Fibroblast of lung (primary cell): ENCODE data around the gene ZNF594. TPM values are rescaled to one million over a fixed set of nuclear protein-coding genes. Genes with fewer than 3 reads are reported as not detected.
A peak's percentile ranks its signal among the peaks of the same experiment; 100 is the strongest.
"Not testable (repeated sequence)": the region's sequence is repeated elsewhere in the genome, so short reads cannot be mapped to it uniquely, and the experiment has no call there.

Source experiments
- DNase-seq, 2 donors: peaks; one replicate each; pipeline versions ENCODE4 v3.0.0 to v3.0.0-alpha.2; 2010; ENCODE audit warnings: low read depth in 2 of 2
- H2AFZ ChIP-seq: 2 replicates; pipeline ENCODE4 v1.5.1; 2012; ENCODE audit warnings: low read length, control low read depth, inconsistent platforms
- H3K27ac ChIP-seq: 2 replicates; pipeline ENCODE4 v1.5.1; 2011; ENCODE audit warnings: low read length, control low read depth; ENCODE audit not compliant: insufficient read depth
- H3K27me3 ChIP-seq: 2 replicates; pipeline ENCODE4 v1.5.1; 2011; ENCODE audit warnings: mild to moderate bottlenecking, low read length; ENCODE audit not compliant: control insufficient read depth, insufficient read depth
- H3K36me3 ChIP-seq: 2 replicates; pipeline ENCODE4 v1.5.1; 2011; ENCODE audit warnings: low read length; ENCODE audit not compliant: control insufficient read depth, insufficient read depth
- H3K4me1 ChIP-seq: 2 replicates; pipeline ENCODE4 v1.5.1; 2011; ENCODE audit warnings: low read length; ENCODE audit not compliant: control insufficient read depth, insufficient read depth; ENCODE audit errors: extremely low read depth
- H3K4me2 ChIP-seq: 2 replicates; pipeline ENCODE4 v1.5.1; 2011; ENCODE audit warnings: low read length, control low read depth; ENCODE audit not compliant: insufficient read depth; ENCODE audit errors: extremely low read depth
- H3K4me3 ChIP-seq, 4 experiments: fragments of 200-600 bp in 1 of 4; sonication (generic) in 1 of 4; replicated peaks in 1 of 4; 2 replicates each; pipeline ENCODE4 v1.5.1; 2011 to 2016; ENCODE audit warnings: low read length in 4 of 4, low read depth in 3 of 4, mild to moderate bottlenecking in 3 of 4, control low read depth in 2 of 4, inconsistent platforms in 1 of 4, mixed read lengths in 1 of 4; ENCODE audit not compliant: insufficient read depth in 1 of 4; ENCODE audit errors: control extremely low read depth in 1 of 4
- H3K79me2 ChIP-seq: 2 replicates; pipeline ENCODE4 v1.5.1; 2012; ENCODE audit warnings: mild to moderate bottlenecking, low read length, inconsistent platforms; ENCODE audit not compliant: control insufficient read depth, insufficient read depth
- H3K9ac ChIP-seq: 2 replicates; pipeline ENCODE4 v1.5.1; 2011; ENCODE audit warnings: mild to moderate bottlenecking, low read length, control low read depth; ENCODE audit not compliant: insufficient read depth
- H3K9me3 ChIP-seq: 2 replicates; pipeline ENCODE4 v1.5.1; 2012; ENCODE audit warnings: low read depth, low read length; ENCODE audit not compliant: control insufficient read depth, insufficient read depth
- H4K20me1 ChIP-seq: 2 replicates; pipeline ENCODE4 v1.5.1; 2011; ENCODE audit warnings: low read length; ENCODE audit not compliant: control insufficient read depth, insufficient read depth; ENCODE audit errors: extremely low read depth
- CTCF ChIP-seq, 2 donors: IDR thresholded peaks in 1 of 2; conservative IDR thresholded peaks in 1 of 2; 1 replicate in 1 of 2; 2 replicates in 1 of 2; pipeline ENCODE4 v1.5.1; 2011 to 2012; ENCODE audit warnings: low read length in 2 of 2, control low read depth in 1 of 2, inconsistent platforms in 1 of 2, low read depth in 1 of 2, mild to moderate bottlenecking in 1 of 2
- EZH2 ChIP-seq: IDR thresholded peaks from 2 replicates; pipeline ENCODE4 v1.5.1; 2012; ENCODE audit warnings: low read length, control low read depth, mild to moderate bottlenecking; ENCODE audit errors: missing control alignments
- polyA minus RNA-seq: library from RNA; depleted of rRNA, polyadenylated mRNA; stranded (reverse); fragments of >200 nt; gene quantifications from 2 replicates; pipeline ENCODE4 v1.2.3, GENCODE V29; 2011; ENCODE audit warnings: low replicate concordance
- polyA plus RNA-seq, 2 donors: library from polyadenylated mRNA; depleted of rRNA in 1 of 2; stranded (reverse) in 1 of 2; unstranded in 1 of 2; fragments of >200 nt; gene quantifications; 2 replicates each; pipeline ENCODE4 v1.2.1, GENCODE V29; 2011 to 2012; ENCODE audit warnings: missing spikeins in 1 of 2
- total RNA-seq: library from RNA; depleted of rRNA; stranded (reverse); fragments of >200 nt; gene quantifications from 2 replicates; pipeline ENCODE4 v1.2.1, GENCODE V29; 2014

ZNF594 gene
- total RNA-seq: 7.7 and 8.3 TPM in 2 replicates
- 1.7 and 2.9 TPM in 2 replicates for polyA plus RNA-seq
- 1.3 and 2.6 TPM in 2 replicates for polyA plus RNA-seq (2012)
- polyA minus RNA-seq: 0.63 and 0.74 TPM in 2 replicates

DNA sequence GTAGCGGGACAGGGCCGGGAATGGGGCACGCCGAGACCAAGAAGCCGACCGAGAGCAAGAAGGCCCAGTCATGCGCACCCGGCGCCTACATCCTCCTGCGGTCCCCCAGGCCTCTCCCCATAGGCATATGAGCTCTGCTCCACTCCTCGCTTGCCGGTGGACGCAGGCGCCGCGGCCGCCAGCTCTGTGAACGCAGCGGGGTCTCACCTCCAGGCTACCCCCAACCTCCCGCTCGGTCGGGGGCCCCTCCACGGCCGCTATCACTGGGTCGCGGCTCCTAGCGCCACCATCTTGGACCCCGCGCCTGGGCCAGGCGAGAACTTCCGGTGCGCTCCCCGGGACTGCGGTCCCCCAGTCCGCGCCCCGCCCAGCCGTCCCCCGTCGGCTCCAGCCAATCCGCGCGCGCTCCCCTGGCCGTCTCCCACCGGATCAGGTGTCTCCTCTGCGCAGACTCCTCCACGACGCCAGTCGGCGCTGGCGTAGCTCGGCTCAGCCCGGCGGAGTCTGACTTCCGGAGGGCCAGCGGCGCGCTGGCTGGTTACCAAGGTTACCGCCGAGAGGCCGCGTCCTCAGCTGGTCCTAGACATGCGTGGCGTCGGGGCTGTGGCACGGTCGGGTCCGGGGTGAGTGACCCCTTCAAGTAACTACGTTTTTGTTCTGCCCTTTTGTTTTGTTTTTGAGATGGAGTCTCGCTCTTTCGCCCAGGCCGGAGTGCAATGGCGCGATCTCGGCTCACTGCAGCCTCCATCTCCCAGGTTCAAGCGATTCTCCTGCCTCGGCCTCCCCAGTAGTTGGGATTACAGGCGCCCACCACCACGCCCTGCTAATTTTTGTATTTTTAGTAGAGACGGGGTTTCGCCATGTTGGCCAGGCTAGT, at the start of gene ZNF594:
TSS of gene ZNF594 (minus strand) at position 328 of the 877 bp plus-strand sequence. CDS start 7,612 bp downstream, outside the sequence.
- no peaks in the 10 kb centered on the region for H3K9me3 ChIP-seq
- TF ChIP-seq CTCF (conservative IDR thresholded peaks at IDR 0.05 in 1 of 2, IDR thresholded peaks at IDR 0.05 in 1 of 2; ENCODE audit: low read depth in 1 of 2, low read length in 2 of 2): peak; percentile 58 to 63
- no peak for TF ChIP-seq EZH2

DNA sequence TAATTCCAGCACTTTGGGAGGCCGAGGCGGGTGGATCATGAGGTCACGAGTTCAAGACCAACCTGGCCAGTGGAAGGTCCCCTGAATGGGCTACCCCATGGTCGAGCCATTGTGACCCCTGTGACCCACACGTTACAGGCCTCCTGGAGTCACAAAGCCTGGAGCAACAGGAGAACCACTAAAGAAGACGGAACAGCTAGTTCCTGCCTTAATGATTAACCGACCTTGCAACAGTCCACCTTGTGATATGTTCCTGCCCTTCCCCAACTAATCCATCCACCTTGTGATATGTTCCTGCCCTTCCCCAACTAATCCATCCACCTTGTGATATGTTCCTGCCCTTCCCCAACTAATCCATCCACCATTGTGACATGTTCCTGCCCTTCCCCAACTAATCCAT, 48.1 kb upstream of the ZNF594 start:
- not testable (repeated sequence) for H2AFZ ChIP-seq, H3K36me3 ChIP-seq, H3K4me2 ChIP-seq, H3K4me3 ChIP-seq, H3K9ac ChIP-seq, H3K27ac ChIP-seq, H3K4me1 ChIP-seq, H3K27me3 ChIP-seq, H3K79me2 ChIP-seq, H3K9me3 ChIP-seq, DNase-seq, H4K20me1 ChIP-seq

More for the DNA sequence above, at the start of gene ZNF594:
- Histone ChIP-seq H2AFZ (peak within 1 kb of the TSS; percentile 92), H3K4me2 (peak within 1 kb of the TSS; percentile 93), H3K9ac (peak within 1 kb of the TSS; percentile 95), H3K4me1 (peaks cover 2% of the 10 kb centered on the region), H3K27ac (peak within 1 kb of the TSS; percentile 83), H3K79me2 (peaks cover 4% of the 10 kb centered on the region), H3K4me3 (peak within 1 kb of the TSS; percentile 85 to 97 (median 91)), H3K27me3 (no peaks in the 10 kb centered on the region), H3K36me3 (no peaks in the 10 kb centered on the region), H4K20me1 (no peaks in the 10 kb centered on the region)
- DNase-seq: peak; percentile 96

GRCh38 chr17:5238333-5238732, 46.7 kb upstream of the ZNF594 start:
- Histone ChIP-seq H3K79me2 (no peaks in the 10 kb centered on the region), H3K36me3 (no peaks in the 10 kb centered on the region), H3K27me3 (no peaks in the 10 kb centered on the region), H3K4me3 (no peak overlapping the region), H3K4me1 (no peaks in the 10 kb centered on the region), H4K20me1 (no peaks in the 10 kb centered on the region), H3K4me2 (no peak overlapping the region), H3K9ac (no peak overlapping the region), H2AFZ (no peak overlapping the region), H3K9me3 (no peaks in the 10 kb centered on the region), H3K27ac (no peak overlapping the region)
- DNase-seq: no peak
- TF ChIP-seq EZH2 (no peak), CTCF (conservative IDR thresholded peaks at IDR 0.05 in 1 of 2, IDR thresholded peaks at IDR 0.05 in 1 of 2; ENCODE audit: low read depth in 1 of 2, low read length in 2 of 2) (no peak)
